NCI-H1417 treated with DMSO at 0.1 percent for 48 hours (cell line): Measurements from ENCODE around the gene FHAD1.

Experiments used
- DNase-seq: peaks from one replicate; lab custom pipeline; 2025; lab: John Stamatoyannopoulos, UW

FHAD1 gene

DNA sequence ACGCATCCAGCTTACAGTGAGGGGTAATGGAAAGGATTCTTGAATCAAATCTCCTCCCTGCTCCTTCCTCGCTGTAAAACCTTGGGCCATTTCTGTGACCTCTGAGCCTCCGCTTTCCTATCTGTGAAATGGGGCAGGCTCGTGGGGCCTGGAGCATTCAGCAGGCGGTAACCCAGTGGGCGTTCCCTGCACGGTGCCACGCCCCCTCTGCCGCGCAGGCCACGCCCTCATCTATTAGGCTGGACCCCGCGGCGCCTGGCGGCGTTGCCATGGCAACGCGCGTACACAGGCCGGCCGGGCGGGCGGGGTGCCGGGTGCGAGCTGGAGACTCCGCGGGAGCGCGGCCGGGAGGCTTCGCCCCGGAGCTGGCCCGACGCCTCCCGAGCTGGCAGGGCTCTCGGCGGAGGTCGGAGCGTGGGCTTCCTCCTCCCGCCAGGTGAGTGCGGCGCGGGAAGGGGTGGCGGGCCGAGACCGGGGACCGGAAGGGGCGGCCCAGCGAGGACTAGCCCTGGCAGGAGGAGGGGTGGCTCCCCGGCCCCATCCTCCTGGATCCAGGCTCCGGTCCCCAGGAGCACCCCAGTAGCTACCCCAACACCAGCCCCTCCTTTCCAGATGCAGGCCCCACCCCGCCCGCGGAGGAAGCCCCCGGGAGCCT, at the start of gene FHAD1:
Gene FHAD1 (plus strand): TSS at position 264 of the 655 bp plus-strand sequence. CDS start 4,562 bp downstream, outside the sequence.
- DNase-seq = peak; percentile 29

DNA sequence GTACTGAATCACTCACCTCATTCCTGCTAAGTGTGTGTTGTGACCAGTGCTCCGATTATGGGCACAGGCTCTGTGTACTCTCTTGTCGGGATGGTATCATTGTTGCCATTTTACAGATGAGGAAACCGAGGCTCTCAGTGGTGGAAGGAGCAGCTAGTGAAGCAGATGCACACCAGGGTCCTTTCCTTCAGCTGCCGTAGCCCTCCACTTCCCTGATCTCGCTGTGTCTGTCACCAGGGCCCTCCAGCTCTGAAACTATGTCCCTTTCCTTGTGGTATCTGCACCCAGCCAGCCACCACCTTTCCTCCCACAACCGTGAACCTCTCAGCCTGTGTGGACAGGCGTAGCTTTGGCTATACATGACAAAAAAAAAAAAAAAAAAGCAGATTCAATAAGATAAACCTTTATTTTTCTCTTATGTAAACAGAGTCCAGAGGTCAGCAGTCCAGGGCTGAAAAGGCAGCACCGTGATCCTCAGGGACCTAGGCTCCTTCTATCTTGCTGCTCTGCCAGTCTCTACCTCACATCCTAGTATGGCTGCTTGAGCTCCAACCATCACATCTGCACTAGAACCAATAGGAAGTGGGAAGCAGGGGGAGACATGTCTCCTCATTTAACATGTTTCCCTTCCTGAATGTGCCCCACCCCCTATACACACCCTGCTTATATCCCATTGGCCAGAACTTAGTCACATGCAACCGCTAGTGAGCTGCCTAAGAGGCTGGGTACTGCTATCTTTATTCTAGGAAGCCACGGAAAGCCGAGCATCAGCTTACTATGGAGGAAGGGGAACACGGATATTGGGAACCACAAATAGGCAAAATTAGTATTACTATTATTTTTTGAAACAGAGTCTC, 49.2 kb upstream of the FHAD1 start:
- DNase-seq = no peak

DNA sequence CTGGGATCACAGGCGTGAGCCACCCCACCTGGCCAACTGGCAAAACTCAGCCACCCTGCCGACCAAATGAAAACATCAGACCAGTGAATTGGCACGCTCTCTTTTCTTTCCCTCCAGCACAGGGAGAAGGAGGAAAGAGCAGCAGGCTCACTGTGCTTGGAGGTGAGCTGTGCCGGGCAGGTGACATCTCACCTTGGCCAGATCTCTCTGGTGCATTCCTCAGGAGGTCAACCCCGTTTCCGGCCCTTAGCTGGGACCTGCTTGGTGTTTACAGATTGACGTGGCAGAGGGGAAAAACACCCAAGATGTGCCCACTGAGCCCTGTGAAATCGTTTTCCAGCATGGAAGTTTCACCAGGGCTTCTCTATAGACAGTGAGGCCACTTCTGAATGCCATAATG, 48.3 kb upstream of the FHAD1 start:
- no peak for DNase-seq

DNA sequence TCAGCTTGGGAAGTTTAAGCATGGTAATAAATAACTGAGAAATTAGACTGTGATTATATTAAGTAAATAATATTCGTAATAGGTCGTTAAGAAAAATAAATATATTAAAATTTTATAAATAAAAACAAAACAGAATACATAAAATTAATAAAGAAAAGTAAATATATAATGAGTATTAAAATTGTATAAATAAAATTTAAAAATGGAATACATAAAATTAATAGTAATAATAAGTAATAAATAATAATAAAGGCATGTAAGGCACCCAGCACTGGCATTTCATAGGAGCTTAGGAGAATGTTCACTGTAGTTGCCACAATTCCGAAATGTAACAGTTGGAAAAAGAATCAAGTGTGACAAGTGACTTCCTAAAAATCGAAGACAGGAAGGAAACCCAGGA, 45.8 kb upstream of the FHAD1 start:
- DNase-seq = no peak

DNA sequence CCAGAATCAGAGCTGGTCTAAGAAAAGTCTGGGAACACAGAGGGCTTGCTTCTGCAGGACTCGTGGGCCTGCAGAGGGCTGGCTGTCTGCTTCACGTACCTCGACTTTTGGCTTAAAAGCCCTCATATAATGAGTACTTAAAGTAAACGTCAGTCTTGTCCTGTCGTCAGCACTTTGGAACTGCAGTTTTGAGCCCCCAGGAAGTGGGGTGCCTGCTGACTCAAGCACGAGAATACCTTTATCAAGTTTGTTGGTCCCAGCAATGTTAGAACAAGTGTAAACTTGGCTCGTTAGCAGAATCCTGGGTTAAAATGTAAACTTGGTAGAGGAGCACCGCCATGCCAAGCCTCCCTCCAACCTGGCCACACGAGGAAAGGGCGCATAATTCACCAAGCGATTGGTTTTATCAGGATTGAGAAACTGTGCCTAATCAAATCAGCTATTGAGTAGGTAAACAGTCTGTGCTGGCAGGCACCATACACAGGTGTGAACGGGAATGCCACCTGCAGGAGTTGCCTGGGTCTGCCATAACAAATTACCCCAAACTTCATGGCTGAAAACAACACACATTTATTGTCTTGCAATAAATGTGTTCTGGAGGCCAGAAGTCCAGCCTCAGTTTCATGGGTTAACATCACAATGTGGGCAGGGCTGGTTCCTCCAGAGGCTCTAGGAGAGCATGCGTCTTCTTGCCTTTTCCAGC, 45.0 kb upstream of the FHAD1 start:
- DNase-seq = no peak

DNA sequence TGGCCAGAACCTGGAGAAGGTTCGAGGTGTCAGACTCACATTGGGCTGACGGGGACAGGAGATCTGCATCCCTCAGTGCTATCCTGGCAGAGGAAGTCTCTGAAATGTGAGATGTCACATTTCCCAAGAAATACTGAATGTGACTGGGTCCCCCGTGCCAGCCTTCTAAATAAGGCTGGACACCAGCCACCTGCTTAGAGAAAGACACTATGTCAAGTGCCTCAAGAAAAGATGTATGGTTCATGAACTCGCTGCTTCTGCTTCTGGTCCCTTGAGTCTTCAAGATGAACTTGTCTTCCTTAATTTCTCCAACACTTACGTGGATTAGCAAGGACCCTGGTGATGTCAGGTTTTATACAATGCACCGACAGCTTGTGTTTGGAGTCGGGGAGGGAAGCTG, 42.1 kb upstream of the FHAD1 start:
- no peak for DNase-seq

DNA sequence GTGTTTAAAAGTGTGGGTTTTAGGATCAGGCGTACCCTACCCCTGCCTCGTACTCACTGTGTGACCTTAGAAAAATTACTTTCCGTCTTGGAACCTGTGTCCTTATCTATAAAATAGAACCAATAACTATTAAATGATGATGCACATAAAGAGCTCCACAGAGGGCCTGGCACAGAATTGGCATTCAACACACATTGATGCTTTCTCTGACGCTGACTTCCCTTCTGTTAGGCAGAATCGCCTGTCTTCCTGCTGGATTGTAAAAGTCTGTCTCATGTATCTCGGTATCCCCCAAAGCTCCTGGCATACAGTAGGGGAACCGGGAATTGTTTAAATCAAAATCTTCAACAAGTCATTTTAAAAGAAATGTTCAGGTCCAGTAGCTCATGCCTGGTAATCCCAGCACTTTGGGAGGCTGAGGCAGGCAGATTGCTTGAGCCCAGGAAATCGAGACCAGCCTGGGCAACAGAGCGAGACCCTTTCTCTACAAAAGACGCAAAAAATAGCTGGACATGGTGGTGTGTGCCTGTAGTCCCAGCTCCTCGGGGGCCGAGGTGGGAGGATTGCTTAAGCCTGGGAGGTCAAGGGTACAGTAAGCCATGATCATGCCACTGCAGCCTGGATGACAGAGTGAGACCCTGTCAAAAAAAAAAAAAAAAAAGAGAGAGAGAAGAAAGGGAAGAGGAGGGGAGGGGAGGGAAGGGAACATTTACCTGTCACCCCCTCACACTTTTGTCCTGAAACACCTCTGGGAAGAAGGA, 41.3 kb upstream of the FHAD1 start:
- DNase-seq = no peak

DNA sequence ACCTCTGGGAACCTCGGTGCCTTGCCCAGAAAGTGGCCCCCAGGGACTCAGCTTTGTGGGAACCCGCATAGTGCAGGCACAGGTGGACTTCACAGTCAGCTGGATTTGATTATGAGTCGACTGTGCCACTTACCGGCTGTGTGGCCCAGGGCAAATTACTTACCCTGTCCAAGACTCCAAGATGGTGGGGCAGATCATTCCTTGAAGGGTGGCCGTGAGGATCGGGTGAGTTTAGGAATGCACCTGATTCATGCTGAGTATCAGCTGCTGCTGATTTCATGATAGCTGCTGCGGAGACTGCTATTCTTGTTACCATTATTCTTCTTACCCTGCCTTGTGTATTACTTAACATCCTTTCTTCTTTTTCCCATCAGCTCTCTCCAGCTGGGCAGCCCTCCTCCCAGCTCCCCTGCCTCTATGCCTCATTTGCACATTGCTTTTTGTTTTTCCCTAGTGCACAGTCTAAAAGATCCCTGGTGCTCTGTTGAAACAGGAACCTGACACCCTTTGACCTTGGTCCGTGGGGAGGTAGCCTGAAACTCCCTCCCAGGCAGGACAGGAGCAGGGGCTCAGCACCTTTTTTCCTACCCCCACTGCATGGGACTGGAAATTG, 40.5 kb upstream of the FHAD1 start:
- no peak for DNase-seq

DNA sequence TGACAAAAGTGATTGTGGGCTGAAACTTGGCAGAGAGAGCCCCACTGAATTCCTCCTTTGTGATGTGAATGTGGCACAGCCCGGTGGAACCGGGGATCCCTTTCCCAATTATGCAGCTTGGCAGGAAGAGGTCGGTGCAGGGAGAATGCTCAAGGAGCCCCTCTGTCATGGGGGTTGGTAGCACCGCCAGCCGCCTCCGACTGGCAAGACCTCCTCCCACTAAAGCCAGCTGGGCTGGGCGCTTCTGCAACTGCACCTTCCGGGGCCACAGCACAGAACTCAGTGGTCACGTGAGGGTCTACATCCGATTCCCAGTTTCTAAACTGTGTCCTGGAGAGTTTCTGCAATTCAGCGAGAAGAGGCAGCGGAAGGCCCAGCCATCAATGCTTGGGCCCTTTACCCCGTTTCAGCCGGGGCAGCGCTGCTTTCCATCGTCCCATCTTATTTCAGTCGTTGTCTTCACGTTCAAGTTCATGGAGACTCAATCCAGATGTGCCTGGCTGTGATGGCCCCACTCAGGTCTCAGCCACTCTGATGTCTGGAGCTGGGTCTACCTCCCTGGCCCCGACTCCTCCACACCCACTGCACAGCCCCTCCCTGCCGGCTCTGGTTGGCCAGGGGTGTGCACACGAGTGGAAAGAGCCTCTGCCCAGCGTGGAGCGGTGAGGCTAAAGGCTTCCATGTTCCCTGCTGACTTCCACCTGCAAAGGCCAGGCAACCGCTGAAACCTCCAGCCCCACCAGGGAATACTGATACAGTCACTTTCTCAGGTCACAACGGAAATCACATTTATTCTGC, 39.8 kb upstream of the FHAD1 start:
- DNase-seq = no peak

DNA sequence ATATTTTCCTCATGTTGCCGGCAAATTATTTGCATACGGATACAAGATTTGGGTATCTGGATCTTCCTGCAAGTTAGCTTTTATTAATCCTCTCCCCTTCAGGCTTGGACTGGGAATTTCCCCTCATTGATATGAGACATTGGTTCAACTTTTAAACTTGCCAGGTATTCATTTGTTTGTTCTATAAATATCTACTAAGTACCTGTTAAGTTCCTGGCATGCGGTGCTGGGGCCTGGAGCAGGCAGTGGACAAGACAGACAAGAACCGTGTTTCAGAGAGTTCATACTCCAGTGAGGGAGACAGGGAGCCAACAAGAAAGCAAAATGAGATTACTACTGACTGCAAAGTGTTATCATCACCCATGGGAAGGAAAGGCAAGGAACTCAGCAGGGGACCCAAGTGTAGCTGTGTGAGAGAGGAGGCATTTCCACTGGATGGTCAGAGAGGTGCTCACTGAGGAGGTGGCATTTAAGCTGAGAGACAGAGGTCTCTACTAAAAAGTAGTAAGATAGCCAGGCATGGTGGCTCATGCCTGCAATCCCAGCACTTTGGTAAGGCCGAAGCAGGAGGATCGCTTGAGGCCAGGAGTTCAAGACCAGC, 39.1 kb upstream of the FHAD1 start:
- no peak for DNase-seq

DNA sequence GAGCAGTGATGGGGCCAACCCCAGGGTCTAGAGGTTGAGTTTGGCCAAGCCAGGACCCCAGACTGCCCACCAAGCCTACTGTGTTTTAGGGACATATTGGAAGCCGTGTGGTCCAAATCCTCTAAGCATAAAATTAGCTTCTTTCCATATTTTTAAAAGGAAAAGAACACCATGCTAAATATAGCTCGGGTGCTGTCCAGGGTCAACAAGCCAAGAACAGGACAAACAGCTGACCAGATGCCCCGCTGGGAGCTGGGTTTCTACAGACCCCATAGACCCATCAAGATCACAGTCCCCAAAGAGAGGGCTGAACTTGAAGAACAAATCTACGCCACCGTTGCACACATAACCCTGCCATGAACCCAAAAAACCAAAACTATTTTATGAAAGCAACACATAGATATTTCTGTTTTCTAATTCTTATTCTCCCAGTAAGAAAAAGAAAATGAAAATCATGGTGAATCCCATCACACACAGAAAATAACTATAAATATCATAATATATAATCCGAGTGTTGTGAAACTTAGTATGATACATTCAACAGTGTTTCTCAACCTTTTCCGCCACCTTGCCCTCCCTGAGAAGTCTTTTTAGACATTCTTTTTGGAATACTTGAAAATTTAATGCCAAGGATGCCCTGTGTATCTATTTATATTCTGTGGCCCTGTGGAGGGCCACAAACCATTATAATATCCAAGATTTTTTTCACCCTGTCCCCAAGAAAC, 36.2 kb upstream of the FHAD1 start:
- no peak for DNase-seq

DNA sequence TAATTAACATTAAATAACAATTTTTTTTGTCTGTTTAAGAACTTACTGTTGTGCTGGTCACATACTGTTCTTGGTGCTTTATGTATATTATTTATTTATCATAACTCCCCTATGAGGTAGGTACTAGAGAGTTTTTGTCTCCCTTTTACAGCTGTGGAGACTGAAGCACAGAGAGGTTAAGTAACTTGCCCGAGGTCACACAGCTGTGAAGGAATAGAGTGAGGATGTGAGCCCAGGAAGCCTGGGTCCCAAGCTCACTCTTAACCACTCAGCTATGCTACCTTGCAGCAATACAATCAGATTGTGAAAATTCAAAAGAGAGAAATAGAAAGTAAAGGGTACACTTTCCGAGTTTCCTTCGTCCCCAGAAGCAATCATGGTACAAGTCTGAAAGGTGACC, 35.6 kb upstream of the FHAD1 start:
- DNase-seq = no peak

DNA sequence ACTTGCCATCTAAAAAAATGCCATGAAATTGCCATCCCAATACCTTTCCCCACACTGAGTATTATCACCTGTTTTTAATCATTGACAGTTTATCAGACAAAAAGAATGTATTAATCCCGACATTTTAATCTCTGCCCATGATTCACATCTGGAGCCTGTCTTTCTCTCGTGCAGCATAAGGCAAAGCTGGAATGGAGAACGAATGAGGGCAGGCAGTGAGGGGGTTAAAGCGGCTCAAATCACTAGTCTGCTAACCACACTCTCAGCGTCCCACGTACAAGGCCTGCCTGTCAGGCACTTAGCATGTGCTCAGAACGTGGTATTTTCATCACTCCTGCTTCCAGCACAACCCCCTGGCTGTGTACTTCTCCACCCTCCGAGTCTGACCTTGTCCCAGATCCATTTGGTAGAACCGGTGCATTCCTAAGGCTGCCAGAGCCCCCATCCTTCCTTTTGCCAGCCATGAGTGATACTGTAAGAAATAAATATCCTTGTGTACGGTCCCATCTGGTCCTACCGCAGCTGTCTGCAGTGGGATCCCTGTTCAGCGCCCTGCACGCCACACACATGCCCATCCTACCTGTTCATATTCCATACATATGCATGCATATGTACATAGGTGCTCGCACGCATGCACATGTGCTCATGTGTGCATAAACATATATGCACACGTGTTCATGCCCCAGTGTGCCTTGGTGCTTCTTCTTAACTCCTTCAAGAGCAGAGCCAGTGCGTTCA, 34.6 kb upstream of the FHAD1 start:
- DNase-seq = no peak

DNA sequence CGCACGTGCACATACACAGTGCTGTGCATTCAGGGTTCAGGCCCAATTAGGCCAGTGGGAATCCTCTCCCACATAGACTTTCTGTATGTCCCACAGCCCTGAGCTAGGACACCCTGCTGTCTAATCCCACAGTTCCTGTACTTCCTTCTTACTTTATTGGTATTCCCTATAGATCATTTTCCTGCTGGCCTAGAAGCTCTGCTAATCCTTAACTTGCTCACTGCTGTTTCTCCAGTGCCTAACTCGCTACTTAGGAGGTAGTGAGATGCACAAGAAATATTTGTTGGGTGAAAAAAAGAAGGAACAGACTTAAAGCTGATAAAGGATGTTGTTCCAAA, 34.1 kb upstream of the FHAD1 start:
- DNase-seq = no peak

DNA sequence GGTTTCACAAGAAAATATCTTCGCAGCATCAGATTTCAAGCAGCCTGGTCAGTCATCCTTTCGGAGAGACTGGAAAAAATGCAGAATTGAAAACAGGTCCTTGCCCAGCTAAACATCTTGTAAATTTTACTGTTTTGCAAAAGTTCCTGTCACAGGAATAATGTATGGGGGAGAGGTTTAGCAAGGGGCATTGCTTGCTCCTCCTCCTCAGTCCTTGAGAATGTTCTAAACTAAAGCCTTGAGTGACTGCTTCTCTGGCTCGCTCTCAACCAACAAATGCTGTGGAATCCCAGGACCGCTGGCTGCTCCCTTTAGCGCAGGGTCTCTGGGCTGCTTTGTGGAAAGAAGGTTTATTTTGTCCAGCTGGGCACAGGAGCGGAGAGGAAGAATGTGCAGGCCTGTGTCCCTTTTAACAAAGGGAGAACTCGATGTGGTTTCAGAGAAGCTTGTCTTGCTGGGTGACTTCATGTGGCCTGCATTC, 33.6 kb upstream of the FHAD1 start:
- no peak for DNase-seq

DNA sequence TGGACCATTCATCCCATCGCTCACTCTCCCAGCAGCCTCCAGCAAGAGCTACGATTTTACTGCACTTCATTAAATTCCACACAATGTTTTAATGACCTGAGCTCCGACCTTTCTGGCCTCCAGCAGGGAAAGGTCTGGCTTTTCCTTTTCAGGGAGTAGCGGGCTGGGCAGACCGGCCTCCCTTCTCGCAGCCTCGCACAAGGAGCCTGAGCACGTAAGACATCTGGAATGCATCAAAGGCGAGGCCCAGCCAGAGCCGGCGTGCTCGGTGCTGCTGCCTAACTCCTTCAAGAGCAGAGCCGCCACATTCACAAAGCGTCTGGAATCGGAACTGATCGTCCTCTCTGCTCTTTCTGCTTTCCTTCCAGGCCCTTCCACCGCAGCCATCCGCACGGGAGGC, 32.5 kb upstream of the FHAD1 start:
- DNase-seq = no peak

DNA sequence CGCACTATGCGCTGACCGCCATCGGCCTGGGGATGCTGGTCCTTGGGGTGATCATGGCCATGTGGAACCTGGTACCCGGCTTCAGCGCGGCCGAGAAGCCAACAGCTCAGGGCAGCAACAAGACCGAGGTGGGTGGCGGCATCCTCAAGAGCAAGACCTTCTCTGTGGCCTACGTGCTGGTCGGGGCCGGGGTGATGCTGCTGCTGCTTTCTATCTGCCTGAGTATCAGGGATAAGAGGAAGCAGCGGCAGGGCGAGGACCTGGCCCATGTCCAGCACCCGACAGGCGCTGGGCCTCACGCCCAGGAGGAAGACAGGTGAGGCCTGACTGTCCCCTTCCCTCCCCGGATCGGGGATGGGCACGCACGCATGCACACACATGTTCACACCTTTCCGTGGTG, 31.9 kb upstream of the FHAD1 start:
- no peak for DNase-seq

DNA sequence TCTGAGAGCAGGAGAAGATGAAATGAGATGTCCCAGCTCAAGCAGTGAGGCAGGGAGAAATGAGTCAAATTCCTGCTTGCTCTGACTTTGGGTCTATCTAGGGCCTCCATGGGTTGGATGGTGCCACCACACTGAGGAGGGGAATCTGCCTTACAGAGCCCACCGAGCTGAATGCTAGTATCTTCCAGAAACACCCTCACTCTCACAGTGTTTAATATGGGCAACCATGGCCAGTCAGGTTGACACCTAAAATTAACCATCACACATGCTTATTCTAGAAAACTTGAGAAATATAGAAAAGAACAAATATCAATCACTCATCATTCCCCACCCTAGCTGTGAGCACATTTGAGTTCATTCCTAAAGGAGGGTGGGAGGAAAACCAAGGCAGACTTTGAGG, 29.4 kb upstream of the FHAD1 start:
- no peak for DNase-seq
